ENCODE results near the gene CLEC18A.

The CLEC18A gene

DNA sequence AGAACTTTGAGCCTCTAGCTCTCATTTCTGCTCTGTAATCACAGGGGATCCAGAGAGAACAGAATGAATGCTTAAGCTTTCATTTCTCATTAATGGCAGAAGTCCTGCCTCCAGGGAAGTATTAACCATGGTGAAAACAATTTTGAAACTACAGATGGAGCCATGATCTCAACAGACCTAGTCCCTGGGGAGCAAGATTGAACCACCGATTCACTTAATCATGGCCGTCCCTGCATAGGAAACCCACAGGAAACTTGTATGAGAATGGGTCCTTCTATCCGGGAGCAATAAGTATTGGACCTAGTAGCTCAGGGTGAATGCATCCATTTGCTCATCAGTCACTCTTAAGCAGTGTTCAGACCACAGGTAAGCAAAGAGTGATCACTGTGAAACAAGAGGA, 40.2 kb upstream of the CLEC18A start:
- H3K4me3 ChIP-seq (ENCODE audit: low read depth, low read length), result no peak overlapping the region
- TF ChIP-seq, protein P1, sequence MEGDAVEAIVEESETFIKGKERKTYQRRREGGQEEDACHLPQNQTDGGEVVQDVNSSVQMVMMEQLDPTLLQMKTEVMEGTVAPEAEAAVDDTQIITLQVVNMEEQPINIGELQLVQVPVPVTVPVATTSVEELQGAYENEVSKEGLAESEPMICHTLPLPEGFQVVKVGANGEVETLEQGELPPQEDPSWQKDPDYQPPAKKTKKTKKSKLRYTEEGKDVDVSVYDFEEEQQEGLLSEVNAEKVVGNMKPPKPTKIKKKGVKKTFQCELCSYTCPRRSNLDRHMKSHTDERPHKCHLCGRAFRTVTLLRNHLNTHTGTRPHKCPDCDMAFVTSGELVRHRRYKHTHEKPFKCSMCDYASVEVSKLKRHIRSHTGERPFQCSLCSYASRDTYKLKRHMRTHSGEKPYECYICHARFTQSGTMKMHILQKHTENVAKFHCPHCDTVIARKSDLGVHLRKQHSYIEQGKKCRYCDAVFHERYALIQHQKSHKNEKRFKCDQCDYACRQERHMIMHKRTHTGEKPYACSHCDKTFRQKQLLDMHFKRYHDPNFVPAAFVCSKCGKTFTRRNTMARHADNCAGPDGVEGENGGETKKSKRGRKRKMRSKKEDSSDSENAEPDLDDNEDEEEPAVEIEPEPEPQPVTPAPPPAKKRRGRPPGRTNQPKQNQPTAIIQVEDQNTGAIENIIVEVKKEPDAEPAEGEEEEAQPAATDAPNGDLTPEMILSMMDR (IDR thresholded peaks at IDR 0.05; ENCODE audit: insufficient read depth, low read depth, low read length, missing control alignments), result no peak
- DNase-seq (ENCODE audit: low read depth), result no peak

DNA sequence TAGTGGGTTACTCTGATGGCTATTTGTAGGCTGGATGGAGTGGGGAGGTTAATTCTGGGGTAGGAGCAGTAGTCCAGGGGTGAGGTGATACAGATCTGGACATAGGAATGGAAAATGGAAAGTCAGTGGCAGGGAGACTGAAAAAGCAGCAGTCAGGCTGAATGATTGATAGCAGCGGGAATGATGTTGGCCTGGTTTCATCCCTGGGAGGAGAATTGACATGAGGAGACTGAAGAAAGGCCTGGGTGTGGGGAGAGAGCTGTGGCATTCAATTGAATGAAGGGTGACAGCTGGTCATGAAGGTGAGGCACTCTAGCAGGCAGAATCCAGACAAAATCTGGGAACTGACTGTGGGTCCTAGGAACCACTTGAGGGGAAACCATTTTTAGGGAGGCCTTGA, 34.7 kb upstream of the CLEC18A start:
- TF ChIP-seq, protein P1 (IDR thresholded peaks at IDR 0.05; ENCODE audit: insufficient read depth, low read depth, low read length, missing control alignments), result no peak
- H3K4me3 ChIP-seq (ENCODE audit: low read depth, low read length), result no peak overlapping the region
- DNase-seq (ENCODE audit: low read depth), result no peak

DNA sequence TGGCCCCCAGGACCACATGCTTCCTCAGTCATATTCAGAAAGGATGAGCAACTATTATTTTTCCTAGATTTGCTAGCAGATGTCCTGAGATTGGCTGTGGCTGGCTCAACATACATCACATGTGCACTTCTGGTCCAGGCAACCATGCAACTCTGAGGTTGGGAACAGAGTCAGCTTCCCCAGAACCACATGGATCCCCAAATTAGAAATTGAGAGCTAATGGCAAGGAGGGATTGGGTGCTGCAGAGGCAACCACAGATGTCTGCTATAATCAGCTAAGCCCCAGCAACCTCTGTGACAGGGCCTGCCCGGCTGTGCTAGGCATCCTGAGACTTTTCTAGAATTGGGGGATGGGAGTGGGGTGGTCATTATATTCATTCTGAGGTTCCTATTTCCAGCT, 33.8 kb upstream of the CLEC18A start:
- no peak overlapping the region for H3K4me3 ChIP-seq (ENCODE audit: low read depth, low read length)
- TF ChIP-seq, protein P1 (IDR thresholded peaks at IDR 0.05; ENCODE audit: insufficient read depth, low read depth, low read length, missing control alignments), result no peak
- DNase-seq (ENCODE audit: low read depth), result no peak

DNA sequence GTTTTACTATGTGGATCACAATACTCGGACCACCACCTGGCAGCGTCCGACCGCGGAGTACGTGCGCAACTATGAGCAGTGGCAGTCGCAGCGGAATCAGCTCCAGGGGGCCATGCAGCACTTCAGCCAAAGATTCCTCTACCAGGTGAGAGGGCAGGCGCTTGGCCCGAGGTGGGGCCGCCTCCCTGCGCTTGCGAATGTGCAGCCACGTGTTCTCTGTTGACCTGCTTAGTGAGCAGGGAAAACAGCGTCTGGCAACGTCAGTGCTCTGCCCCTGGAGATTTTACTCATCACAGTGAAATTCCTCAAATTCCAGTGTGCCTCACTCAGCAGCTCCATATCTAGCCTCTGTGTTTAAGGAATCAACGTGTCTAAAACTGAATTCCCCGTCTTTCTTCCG, 33.4 kb upstream of the CLEC18A start:
- no peak for DNase-seq (ENCODE audit: low read depth)
- TF ChIP-seq, protein P1 (IDR thresholded peaks at IDR 0.05; ENCODE audit: insufficient read depth, low read depth, low read length, missing control alignments), result no peak
- H3K4me3 ChIP-seq (ENCODE audit: low read depth, low read length), result no peak overlapping the region

DNA sequence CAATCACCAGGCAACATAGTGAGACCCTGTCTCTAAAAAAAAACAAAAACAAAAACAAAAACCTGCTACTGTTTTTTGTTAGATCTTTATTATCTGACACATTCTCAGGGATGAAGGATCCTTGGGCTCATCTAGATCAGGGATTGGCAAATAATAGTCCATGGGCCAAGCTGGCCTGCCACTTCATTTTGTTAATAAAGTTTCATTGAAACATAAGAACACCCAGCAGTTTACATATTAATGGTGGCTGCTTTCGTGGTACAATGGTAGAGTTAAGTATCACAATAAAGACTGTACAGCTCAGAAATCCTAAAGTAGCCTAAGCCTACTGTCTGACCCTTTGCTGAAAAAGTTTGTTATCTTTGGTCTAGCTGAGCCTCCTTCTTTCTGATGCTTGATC, 32.9 kb upstream of the CLEC18A start:
- no peak for DNase-seq (ENCODE audit: low read depth)
- no peak overlapping the region for H3K4me3 ChIP-seq (ENCODE audit: low read depth, low read length)
- TF ChIP-seq, protein P1 (IDR thresholded peaks at IDR 0.05; ENCODE audit: insufficient read depth, low read depth, low read length, missing control alignments), result no peak

DNA sequence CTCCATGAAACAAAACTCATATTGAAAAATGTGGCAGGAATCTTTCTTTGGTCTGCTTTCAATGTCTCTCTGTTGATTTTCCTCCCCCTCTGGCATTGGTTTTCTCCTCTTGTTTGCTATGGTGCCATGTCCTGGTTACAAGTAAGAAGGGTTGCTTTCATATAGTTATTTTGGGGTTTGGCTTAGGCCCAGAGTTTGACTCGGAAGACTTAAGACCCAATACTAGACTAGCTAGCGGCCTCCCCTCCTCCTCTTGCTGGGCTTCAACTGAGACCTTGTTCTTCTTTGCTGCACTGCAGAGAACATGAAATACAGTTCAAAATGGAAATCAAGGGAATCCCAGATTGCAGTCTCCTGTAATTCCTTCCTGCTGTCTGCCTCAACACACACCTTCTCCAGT, 30.0 kb upstream of the CLEC18A start:
- DNase-seq (ENCODE audit: low read depth), result no peak
- TF ChIP-seq, protein P1 (IDR thresholded peaks at IDR 0.05; ENCODE audit: insufficient read depth, low read depth, low read length, missing control alignments), result no peak
- no peak overlapping the region for H3K4me3 ChIP-seq (ENCODE audit: low read depth, low read length)

DNA sequence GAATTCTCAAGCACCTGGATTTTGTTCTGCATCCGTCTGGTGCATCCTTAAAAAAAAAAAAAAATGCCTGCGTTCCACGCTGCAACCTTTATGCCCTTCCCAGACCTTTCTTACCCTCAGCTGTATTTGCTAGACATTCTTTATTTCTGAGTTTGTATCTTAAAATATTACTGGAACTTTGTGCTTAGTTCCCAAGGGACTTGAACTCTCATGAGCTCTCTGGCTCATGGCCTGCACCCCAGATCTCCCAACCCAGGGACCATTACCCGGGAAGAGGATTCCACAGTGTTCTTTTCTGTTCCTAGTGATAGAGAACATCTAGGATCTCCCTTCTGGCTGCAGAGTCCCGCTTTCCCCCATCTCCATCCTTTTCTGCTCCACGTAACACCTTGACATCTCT, 28.9 kb upstream of the CLEC18A start:
- no peak for DNase-seq (ENCODE audit: low read depth)
- TF ChIP-seq, protein P1 (IDR thresholded peaks at IDR 0.05; ENCODE audit: insufficient read depth, low read depth, low read length, missing control alignments), result no peak
- no peak overlapping the region for H3K4me3 ChIP-seq (ENCODE audit: low read depth, low read length)

All from GM12865 (cell line).